ENCODE data around the gene ELAVL1. TPM values are rescaled to one million over a fixed set of nuclear protein-coding genes. Genes with fewer than 3 reads are reported as not detected.

ELAVL1 gene
- total RNA-seq, 1 experiment from 2014 or later, result 114 TPM

DNA sequence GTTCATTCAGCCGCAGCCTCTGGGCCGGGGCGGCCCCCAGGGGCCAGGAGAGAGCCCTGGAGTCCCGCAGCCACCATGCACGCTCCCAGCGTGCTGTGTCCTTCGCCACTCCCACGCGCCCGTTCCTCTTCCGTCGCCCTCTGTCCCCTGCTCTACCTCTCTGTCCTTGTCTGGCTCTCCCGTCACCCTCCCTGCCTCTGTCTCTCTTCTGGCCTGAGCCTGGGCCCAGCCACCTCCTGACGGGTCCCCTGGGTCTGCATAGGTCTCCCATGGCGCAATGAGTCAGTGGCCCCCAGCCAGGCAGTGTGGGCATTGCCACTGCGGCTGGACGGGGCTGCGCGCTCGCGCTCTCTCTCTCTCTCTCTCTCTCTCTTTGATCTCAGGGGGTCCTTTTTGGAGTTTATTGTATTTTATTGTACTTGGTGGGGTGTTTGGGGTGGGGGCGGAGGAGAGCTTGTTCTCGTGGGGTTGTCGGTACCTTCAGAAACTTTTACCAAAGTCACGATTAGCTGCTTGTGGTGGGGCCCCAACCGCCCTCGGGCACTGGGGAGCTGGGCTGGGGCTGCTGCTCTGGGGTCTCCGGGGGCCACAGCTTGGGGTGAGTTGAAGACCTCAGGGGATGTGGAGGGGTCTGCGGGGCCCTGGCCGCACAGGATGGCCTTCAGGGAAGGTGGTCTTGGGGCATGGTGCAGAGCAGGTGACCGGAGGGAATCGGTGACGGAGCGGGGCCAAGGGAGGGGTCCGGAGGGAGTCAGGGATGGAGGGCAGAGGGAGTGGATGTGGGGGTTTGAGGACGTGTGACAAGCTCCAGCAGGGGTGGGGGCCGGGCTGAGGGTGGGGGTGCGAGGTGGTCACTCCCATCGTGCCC is 92.5 kb downstream of the ELAVL1 start:
- DNase-seq (ENCODE audit: low read depth), result no peak

GRCh38 chr19:7912144-7912696 is 93.2 kb downstream of the ELAVL1 start:
- DNase-seq (ENCODE audit: low read depth), result no peak

DNA sequence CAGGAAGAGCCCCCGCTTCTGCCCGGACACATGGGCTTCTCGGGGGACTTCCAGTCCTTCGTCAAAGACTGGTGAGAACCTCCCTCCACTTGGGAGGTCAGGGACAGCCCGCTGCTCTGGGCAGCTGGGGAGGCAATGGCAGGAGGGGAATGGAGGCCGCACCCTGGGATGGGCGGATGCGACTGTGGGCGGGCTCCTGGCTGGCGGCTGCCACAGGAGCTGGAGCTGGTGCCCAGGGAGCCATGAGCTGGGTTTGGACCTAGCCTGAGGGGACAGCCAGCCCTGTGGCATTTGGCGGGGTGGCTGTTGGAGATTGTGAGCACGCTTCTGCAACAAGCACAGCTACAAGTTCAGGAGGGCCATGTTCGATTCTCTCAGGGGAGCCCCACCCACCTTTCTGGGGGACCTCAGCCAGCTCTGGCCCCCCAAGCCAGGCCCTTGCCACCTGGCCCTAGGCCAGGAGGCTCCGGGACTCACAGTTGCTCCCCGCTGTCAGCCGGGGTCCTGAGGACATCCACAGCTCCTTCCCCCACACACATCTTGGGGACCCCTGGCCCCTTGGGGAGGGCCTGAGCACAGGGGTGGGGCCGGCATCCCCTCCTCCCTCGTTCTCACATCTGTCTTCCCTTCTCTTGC is 93.8 kb downstream of the ELAVL1 start:
- DNase-seq (ENCODE audit: low read depth), result no peak

DNA sequence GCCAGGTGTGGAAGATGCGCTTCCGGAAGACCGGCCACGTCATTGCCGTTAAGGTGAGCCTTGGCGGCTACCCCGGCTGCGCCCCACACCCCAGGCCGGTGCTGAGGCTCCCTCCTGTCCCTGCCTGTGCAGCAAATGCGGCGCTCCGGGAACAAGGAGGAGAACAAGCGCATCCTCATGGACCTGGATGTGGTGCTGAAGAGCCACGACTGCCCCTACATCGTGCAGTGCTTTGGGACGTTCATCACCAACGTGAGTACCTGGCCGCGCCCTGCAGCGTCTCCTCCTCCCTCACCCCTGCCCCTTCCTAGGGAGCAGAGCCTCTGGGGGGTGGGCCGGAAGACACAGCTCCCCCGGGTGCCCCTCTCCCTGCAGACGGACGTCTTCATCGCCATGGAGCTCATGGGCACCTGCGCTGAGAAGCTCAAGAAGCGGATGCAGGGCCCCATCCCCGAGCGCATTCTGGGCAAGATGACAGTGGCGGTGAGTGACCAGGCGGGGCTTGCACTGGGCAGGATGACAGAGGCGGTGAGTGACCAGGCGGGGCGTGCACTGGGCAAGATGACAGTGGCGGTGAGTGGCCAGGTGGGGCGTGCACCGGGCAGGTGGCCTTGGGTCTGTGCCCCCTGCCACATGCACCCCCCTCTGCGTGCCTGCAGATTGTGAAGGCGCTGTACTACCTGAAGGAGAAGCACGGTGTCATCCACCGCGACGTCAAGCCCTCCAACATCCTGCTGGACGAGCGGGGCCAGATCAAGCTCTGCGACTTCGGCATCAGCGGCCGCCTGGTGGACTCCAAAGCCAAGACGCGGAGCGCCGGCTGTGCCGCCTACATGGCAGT is 94.9 kb downstream of the ELAVL1 start:
- no peak for DNase-seq (ENCODE audit: low read depth)

DNA sequence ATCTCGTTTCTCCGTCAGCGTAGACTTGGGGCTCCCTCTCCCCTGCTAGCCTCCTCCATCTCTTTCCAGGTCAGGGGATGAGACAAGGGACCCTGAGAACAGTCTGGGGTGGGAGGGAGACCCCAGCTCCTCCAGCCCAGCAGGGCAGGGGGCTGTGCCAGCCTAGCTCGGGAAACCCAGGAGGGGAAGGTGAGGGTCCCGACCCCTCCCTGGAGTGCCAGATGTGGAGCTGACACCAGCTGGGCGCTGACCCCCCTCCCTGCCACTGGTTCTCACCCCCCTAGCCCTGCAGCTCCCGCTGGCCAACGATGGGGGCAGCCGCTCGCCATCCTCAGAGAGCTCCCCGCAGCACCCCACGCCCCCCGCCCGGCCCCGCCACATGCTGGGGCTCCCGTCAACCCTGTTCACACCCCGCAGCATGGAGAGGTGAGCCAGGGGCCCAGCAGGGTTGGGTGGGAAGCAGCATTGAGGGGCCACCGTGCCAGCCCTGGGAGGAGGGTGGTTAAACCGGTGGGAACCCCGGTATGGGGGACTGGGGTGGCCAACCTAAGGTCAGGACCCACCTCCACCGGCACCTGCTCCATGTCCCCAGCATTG is 95.9 kb downstream of the ELAVL1 start:
- no peak for DNase-seq (ENCODE audit: low read depth)

GRCh38 chr19:7908742-7909461 is 96.5 kb downstream of the ELAVL1 start:
- no peak for DNase-seq (ENCODE audit: low read depth)

Other genes with a start within 250 kb of the ELAVL1 start
- gene CLEC4M, start 242.4 kb downstream of the ELAVL1 start, total RNA-seq (2014; rRNA removed; shearing (Covaris generic)), result not detected in 2 replicates
- 1.3 and 3.2 TPM in 2 replicates for gene EVI5L, start 175.4 kb downstream of the ELAVL1 start, total RNA-seq (2014; rRNA removed; shearing (Covaris generic))
- 0.02 TPM in 1 of 2 replicates, not detected in the other for gene PRR36, start 131.3 kb downstream of the ELAVL1 start, total RNA-seq (2014; rRNA removed; shearing (Covaris generic))
- 11.7 and 14.2 TPM in 2 replicates for gene LRRC8E, start 117.1 kb downstream of the ELAVL1 start, total RNA-seq (2014; rRNA removed; shearing (Covaris generic))
- gene MAP2K7, start 101.8 kb downstream of the ELAVL1 start, total RNA-seq (2014; rRNA removed; shearing (Covaris generic)), result 16.9 and 22.0 TPM in 2 replicates
- gene TGFBR3L, start 90.8 kb downstream of the ELAVL1 start, total RNA-seq (2014; rRNA removed; shearing (Covaris generic)), result 0.70 and 2.2 TPM in 2 replicates
- gene SNAPC2, start 85.3 kb downstream of the ELAVL1 start, total RNA-seq (2014; rRNA removed; shearing (Covaris generic)), result 33.3 and 42.4 TPM in 2 replicates
- gene CTXN1, start 79.5 kb downstream of the ELAVL1 start, total RNA-seq (2014; rRNA removed; shearing (Covaris generic)), result 3.1 and 7.0 TPM in 2 replicates
- 70.1 and 89.1 TPM in 2 replicates for gene TIMM44, start 62.0 kb downstream of the ELAVL1 start, total RNA-seq (2014; rRNA removed; shearing (Covaris generic))
- gene CCL25, start 47.1 kb upstream of the ELAVL1 start, total RNA-seq (2014; rRNA removed; shearing (Covaris generic)), result not detected in 2 replicates
- gene FBN3, start 144.0 kb upstream of the ELAVL1 start, total RNA-seq (2014; rRNA removed; shearing (Covaris generic)), result not detected in 2 replicates
- gene CERS4, start 203.7 kb upstream of the ELAVL1 start, total RNA-seq (2014; rRNA removed; shearing (Covaris generic)), result 0.27 and 0.50 TPM in 2 replicates